ENCODE results near the gene ITPR2.

The ITPR2 gene

GRCh38 chr12:26361964-26362363, 471.0 kb downstream of the ITPR2 start:
- no peak overlapping the region for H4K91ac ChIP-seq (ENCODE audit: low read length)
- no peak overlapping the region for H3K4ac ChIP-seq (ENCODE audit: low read depth in 1 of 2, low read length in 2 of 2)

GRCh38 chr12:26360062-26360461, 472.9 kb downstream of the ITPR2 start:
- H3K79me1 ChIP-seq (replicated peaks; ENCODE audit: low read length, poor library complexity, severe bottlenecking), result no peaks in the 10 kb centered on the region
- no peak overlapping the region for H2AK5ac ChIP-seq (ENCODE audit: low read length, severe bottlenecking)
- no peaks in the 10 kb centered on the region for H3K9me3 ChIP-seq (ENCODE audit: control insufficient read depth, low read length)
- H2AFZ ChIP-seq (ENCODE audit: low read depth, low read length), result no peak overlapping the region
- no peaks in the 10 kb centered on the region for H3K36me3 ChIP-seq (ENCODE audit: control insufficient read depth in 1 of 2, insufficient read depth in 2 of 2, low read depth in 1 of 2, low read length in 2 of 2)
- no peak overlapping the region for H2BK120ac ChIP-seq (ENCODE audit: low read depth, low read length)
- H3K4ac ChIP-seq (ENCODE audit: low read depth in 1 of 2, low read length in 2 of 2), result no peak overlapping the region
- no peak overlapping the region for H4K8ac ChIP-seq (ENCODE audit: low read length)
- no peak overlapping the region for H3K23ac ChIP-seq (ENCODE audit: low read length in 2 of 2)
- no peak overlapping the region for H2BK15ac ChIP-seq (ENCODE audit: low read depth, poor library complexity, severe bottlenecking)
- no peak overlapping the region for H3K27ac ChIP-seq (ENCODE audit: low read length, poor library complexity, severe bottlenecking)
- peaks cover 3% of the 10 kb centered on the region for H3K4me1 ChIP-seq (ENCODE audit: control insufficient read depth, insufficient read depth, low read depth, low read length)
- H3K18ac ChIP-seq (ENCODE audit: low read depth in 1 of 2, low read length in 2 of 2), result no peak overlapping the region
- no peaks in the 10 kb centered on the region for H3K27me3 ChIP-seq (ENCODE audit: control insufficient read depth in 1 of 2, insufficient read depth in 1 of 2, low read length in 2 of 2)
- no peak overlapping the region for H3K4me3 ChIP-seq (ENCODE audit: insufficient read depth in 1 of 2, low read depth in 1 of 2, low read length in 2 of 2)
- 98% methylated on average over 10 of the region's 10 CpGs for WGBS
- no peak for DNase-seq
- H2BK5ac ChIP-seq (ENCODE audit: low read depth, low read length, poor library complexity, severe bottlenecking), result no peak overlapping the region
- no peak overlapping the region for H3K14ac ChIP-seq (ENCODE audit: low read length in 2 of 2)
- H4K91ac ChIP-seq (ENCODE audit: low read length), result no peak overlapping the region
- no peak overlapping the region for H2BK12ac ChIP-seq (ENCODE audit: low read length in 2 of 2)
- no peak overlapping the region for H3K4me2 ChIP-seq (ENCODE audit: low read length, poor library complexity, severe bottlenecking)
- H3K9ac ChIP-seq (ENCODE audit: low read length), result no peak overlapping the region

More at GRCh38 chr12:26361964-26362363, 471.0 kb downstream of the ITPR2 start:
- DNase-seq, result no peak
- Histone ChIP-seq H3K79me1 (replicated peaks; ENCODE audit: low read length, poor library complexity, severe bottlenecking) (no peaks in the 10 kb centered on the region), H3K27ac (ENCODE audit: low read length, poor library complexity, severe bottlenecking) (no peak overlapping the region), H2BK120ac (ENCODE audit: low read depth, low read length) (no peak overlapping the region), H3K27me3 (ENCODE audit: control insufficient read depth in 1 of 2, insufficient read depth in 1 of 2, low read length in 2 of 2) (no peaks in the 10 kb centered on the region), H3K4me3 (ENCODE audit: insufficient read depth in 1 of 2, low read depth in 1 of 2, low read length in 2 of 2) (no peak overlapping the region), H3K9me3 (ENCODE audit: control insufficient read depth, low read length) (no peaks in the 10 kb centered on the region), H3K23ac (ENCODE audit: low read length in 2 of 2) (no peak overlapping the region), H3K36me3 (ENCODE audit: control insufficient read depth in 1 of 2, insufficient read depth in 2 of 2, low read depth in 1 of 2, low read length in 2 of 2) (no peaks in the 10 kb centered on the region), H3K9ac (ENCODE audit: low read length) (no peak overlapping the region), H2BK5ac (ENCODE audit: low read depth, low read length, poor library complexity, severe bottlenecking) (no peak overlapping the region), H2AK5ac (ENCODE audit: low read length, severe bottlenecking) (no peak overlapping the region), H3K14ac (ENCODE audit: low read length in 2 of 2) (no peak overlapping the region), H3K18ac (ENCODE audit: low read depth in 1 of 2, low read length in 2 of 2) (no peak overlapping the region), H2AFZ (ENCODE audit: low read depth, low read length) (no peak overlapping the region), H3K4me2 (ENCODE audit: low read length, poor library complexity, severe bottlenecking) (no peak overlapping the region), H2BK12ac (ENCODE audit: low read length in 2 of 2) (no peak overlapping the region), H3K4me1 (ENCODE audit: control insufficient read depth, insufficient read depth, low read depth, low read length) (peaks cover 3% of the 10 kb centered on the region), H2BK15ac (ENCODE audit: low read depth, poor library complexity, severe bottlenecking) (no peak overlapping the region), H4K8ac (ENCODE audit: low read length) (no peak overlapping the region)
- WGBS, result 87% methylated on average over 1 of the region's 1 CpG

GRCh38 chr12:26359576-26359975, 473.4 kb downstream of the ITPR2 start:
- Histone ChIP-seq H2AFZ (ENCODE audit: low read depth, low read length) (no peak overlapping the region), H3K27me3 (ENCODE audit: control insufficient read depth in 1 of 2, insufficient read depth in 1 of 2, low read length in 2 of 2) (no peaks in the 10 kb centered on the region), H2BK120ac (ENCODE audit: low read depth, low read length) (no peak overlapping the region), H2BK12ac (ENCODE audit: low read length in 2 of 2) (no peak overlapping the region), H2BK15ac (ENCODE audit: low read depth, poor library complexity, severe bottlenecking) (no peak overlapping the region), H3K4me3 (ENCODE audit: insufficient read depth in 1 of 2, low read depth in 1 of 2, low read length in 2 of 2) (no peak overlapping the region), H3K4ac (ENCODE audit: low read depth in 1 of 2, low read length in 2 of 2) (no peak overlapping the region), H3K9me3 (ENCODE audit: control insufficient read depth, low read length) (no peaks in the 10 kb centered on the region), H3K18ac (ENCODE audit: low read depth in 1 of 2, low read length in 2 of 2) (no peak overlapping the region), H2AK5ac (ENCODE audit: low read length, severe bottlenecking) (no peak overlapping the region), H3K4me1 (ENCODE audit: control insufficient read depth, insufficient read depth, low read depth, low read length) (peaks cover 3% of the 10 kb centered on the region), H3K14ac (ENCODE audit: low read length in 2 of 2) (no peak overlapping the region), H3K36me3 (ENCODE audit: control insufficient read depth in 1 of 2, insufficient read depth in 2 of 2, low read depth in 1 of 2, low read length in 2 of 2) (no peaks in the 10 kb centered on the region), H4K91ac (ENCODE audit: low read length) (no peak overlapping the region), H3K4me2 (ENCODE audit: low read length, poor library complexity, severe bottlenecking) (no peak overlapping the region), H3K27ac (ENCODE audit: low read length, poor library complexity, severe bottlenecking) (no peak overlapping the region), H3K23ac (ENCODE audit: low read length in 2 of 2) (no peak overlapping the region), H3K9ac (ENCODE audit: low read length) (no peak overlapping the region), H2BK5ac (ENCODE audit: low read depth, low read length, poor library complexity, severe bottlenecking) (no peak overlapping the region), H4K8ac (ENCODE audit: low read length) (no peak overlapping the region), H3K79me1 (replicated peaks; ENCODE audit: low read length, poor library complexity, severe bottlenecking) (no peaks in the 10 kb centered on the region)
- no peak for DNase-seq
- WGBS, result 96% methylated on average over 5 of the region's 5 CpGs

- no peak overlapping the region for H2BK120ac ChIP-seq (ENCODE audit: low read depth, low read length)
- no peak overlapping the region for H2AFZ ChIP-seq (ENCODE audit: low read depth, low read length)
These were observed 474.3 kb downstream of the ITPR2 start for GRCh38 chr12:26358651-26359050.

More at GRCh38 chr12:26358651-26359050, 474.3 kb downstream of the ITPR2 start:
- Histone ChIP-seq H3K23ac (ENCODE audit: low read length in 2 of 2) (no peak overlapping the region), H2AK5ac (ENCODE audit: low read length, severe bottlenecking) (no peak overlapping the region), H2BK15ac (ENCODE audit: low read depth, poor library complexity, severe bottlenecking) (no peak overlapping the region), H4K91ac (ENCODE audit: low read length) (no peak overlapping the region), H3K27ac (ENCODE audit: low read length, poor library complexity, severe bottlenecking) (no peak overlapping the region), H3K27me3 (ENCODE audit: control insufficient read depth in 1 of 2, insufficient read depth in 1 of 2, low read length in 2 of 2) (no peaks in the 10 kb centered on the region), H3K4me3 (ENCODE audit: insufficient read depth in 1 of 2, low read depth in 1 of 2, low read length in 2 of 2) (no peak overlapping the region), H3K4me2 (ENCODE audit: low read length, poor library complexity, severe bottlenecking) (no peak overlapping the region), H3K4me1 (ENCODE audit: control insufficient read depth, insufficient read depth, low read depth, low read length) (peaks cover 3% of the 10 kb centered on the region), H4K8ac (ENCODE audit: low read length) (no peak overlapping the region), H3K9me3 (ENCODE audit: control insufficient read depth, low read length) (no peaks in the 10 kb centered on the region), H2BK5ac (ENCODE audit: low read depth, low read length, poor library complexity, severe bottlenecking) (no peak overlapping the region), H3K18ac (ENCODE audit: low read depth in 1 of 2, low read length in 2 of 2) (no peak overlapping the region), H2BK12ac (ENCODE audit: low read length in 2 of 2) (no peak overlapping the region), H3K14ac (ENCODE audit: low read length in 2 of 2) (no peak overlapping the region), H3K36me3 (ENCODE audit: control insufficient read depth in 1 of 2, insufficient read depth in 2 of 2, low read depth in 1 of 2, low read length in 2 of 2) (no peaks in the 10 kb centered on the region), H3K4ac (ENCODE audit: low read depth in 1 of 2, low read length in 2 of 2) (no peak overlapping the region), H3K9ac (ENCODE audit: low read length) (no peak overlapping the region), H3K79me1 (replicated peaks; ENCODE audit: low read length, poor library complexity, severe bottlenecking) (no peaks in the 10 kb centered on the region)
- no peak for DNase-seq

All from mesenchymal stem cell (in vitro differentiated cells and primary cell).